IMR-90 (cell line): Measurements from ENCODE around the gene MYEF2. TPM values are rescaled to one million over a fixed set of nuclear protein-coding genes. Genes with fewer than 3 reads are reported as not detected.
A peak's percentile ranks its signal among the peaks of the same experiment; 100 is the strongest.

ENCODE experiments used
- ATAC-seq: fragments of 200-7000 bp; cut with Tn5 transposase; 2 replicates; pipeline ENCODE4 v1.9.1; 2020; ENCODE audit warnings: low read depth, mild to moderate bottlenecking, moderate library complexity
- BruUV-seq: library from RNA; stranded (reverse); fragments of 400-500 nt; replicated peaks from 2 replicates; lab custom pipeline; 2021; lab: Mats Ljungman, UMichigan
- CTCF ChIA-PET: fragments of 300-600 bp; formaldehyde crosslinking; extraction: SDS; loops from one replicate; lab custom pipeline; 2021; ENCODE audit warnings: antibody characterized with exemption; lab: Yijun Ruan, JAX
- POLR2A ChIA-PET: fragments of 300-600 bp; sonication (Branson Sonifier 250); formaldehyde crosslinking; loops from one replicate; lab custom pipeline; 2022; ENCODE audit warnings: antibody characterized with exemption; ENCODE audit not compliant: unreplicated experiment; lab: Charles Lee
- DNase-seq: peaks from one replicate; pipeline ENCODE4 v3.0.0; 2013
- H2AFZ ChIP-seq: replicated peaks from 2 replicates; pipeline ENCODE3; 2013; ENCODE audit warnings: low read length, mild to moderate bottlenecking; ENCODE audit not compliant: poor library complexity
- H2AK5ac ChIP-seq: 2 replicates; pipeline ENCODE4 v1.6.1; 2013; ENCODE audit warnings: low read depth, low read length, inconsistent platforms
- H2AK9ac ChIP-seq: replicated peaks from 2 replicates; pipeline ENCODE3; 2013; ENCODE audit warnings: mild to moderate bottlenecking, low read depth, low read length, moderate library complexity; ENCODE audit not compliant: poor library complexity
- H2BK120ac ChIP-seq: 2 replicates; pipeline ENCODE4 v1.6.1; 2013; ENCODE audit warnings: low read depth, low read length, inconsistent platforms
- H2BK15ac ChIP-seq: 3 replicates; pipeline ENCODE4 v1.6.1; 2013; ENCODE audit warnings: low read depth, low read length, inconsistent platforms
- H2BK20ac ChIP-seq: 2 replicates; pipeline ENCODE4 v1.6.1; 2013; ENCODE audit warnings: low read depth, mild to moderate bottlenecking, inconsistent platforms, low read length, moderate library complexity
- H2BK5ac ChIP-seq: 2 replicates; pipeline ENCODE4 v1.6.1; 2013; ENCODE audit warnings: mild to moderate bottlenecking, low read depth, low read length, inconsistent platforms; ENCODE audit not compliant: poor library complexity, severe bottlenecking
- H3K14ac ChIP-seq: replicated peaks from 2 replicates; pipeline ENCODE4 v1.6.1; 2013; ENCODE audit warnings: low read depth, low read length, inconsistent platforms
- H3K18ac ChIP-seq: 2 replicates; pipeline ENCODE4 v1.6.1; 2013; ENCODE audit warnings: low read depth, low read length, control low read depth
- H3K23ac ChIP-seq: 2 replicates; pipeline ENCODE4 v1.6.1; 2013; ENCODE audit warnings: low read depth, low read length, inconsistent platforms
- H3K27ac ChIP-seq: 2 replicates; pipeline ENCODE4 v1.5.1; 2013; ENCODE audit warnings: mild to moderate bottlenecking, control low read depth, low read length; ENCODE audit not compliant: insufficient read depth
- H3K27me3 ChIP-seq: 2 replicates; pipeline ENCODE4 v1.6.1; 2013; ENCODE audit warnings: low read length; ENCODE audit not compliant: control insufficient read depth, insufficient read depth
- H3K36me3 ChIP-seq: 2 replicates; pipeline ENCODE4 v1.6.1; 2013; ENCODE audit warnings: low read length, mixed read lengths; ENCODE audit not compliant: control insufficient read depth, insufficient read depth
- H3K4ac ChIP-seq: 2 replicates; pipeline ENCODE4 v1.6.1; 2013; ENCODE audit warnings: low read depth, low read length, inconsistent platforms
- H3K4me1 ChIP-seq: 2 replicates; pipeline ENCODE4 v1.6.1; 2013; ENCODE audit warnings: low read length, mixed read lengths; ENCODE audit not compliant: control insufficient read depth, insufficient read depth
- H3K4me2 ChIP-seq: 2 replicates; pipeline ENCODE4 v1.6.1; 2013; ENCODE audit warnings: low read depth, mild to moderate bottlenecking, control low read depth, low read length, moderate library complexity
- H3K4me3 ChIP-seq: 2 replicates; pipeline ENCODE4 v1.5.1; 2013; ENCODE audit warnings: low read depth, mild to moderate bottlenecking, control low read depth, low read length, moderate library complexity; ENCODE audit not compliant: insufficient read depth
- H3K56ac ChIP-seq: 2 replicates; pipeline ENCODE4 v1.6.1; 2013; ENCODE audit warnings: low read length, inconsistent platforms; ENCODE audit not compliant: insufficient read depth; ENCODE audit errors: extremely low read depth
- H3K79me1 ChIP-seq, 2 experiments: 2 replicates each; pipeline ENCODE4 v1.6.1; 2013; ENCODE audit warnings: low read length in 2 of 2, inconsistent platforms in 1 of 2, low read depth in 1 of 2
- H3K9ac ChIP-seq: 2 replicates; pipeline ENCODE4 v1.6.1; 2013; ENCODE audit warnings: low read depth, low read length, control low read depth
- H3K9me1 ChIP-seq: 2 replicates; pipeline ENCODE4 v1.6.1; 2013; ENCODE audit warnings: low read length, inconsistent platforms; ENCODE audit not compliant: insufficient read depth
- H3K9me3 ChIP-seq: 2 replicates; pipeline ENCODE4 v1.6.1; 2013; ENCODE audit warnings: low read length; ENCODE audit not compliant: control insufficient read depth, insufficient read depth
- H4K20me1 ChIP-seq: 2 replicates; pipeline ENCODE4 v1.6.1; 2013; ENCODE audit warnings: low read length, inconsistent platforms; ENCODE audit not compliant: insufficient read depth
- H4K5ac ChIP-seq: 2 replicates; pipeline ENCODE4 v1.6.1; 2013; ENCODE audit warnings: mild to moderate bottlenecking, low read depth, low read length, control low read depth
- H4K8ac ChIP-seq, 2 experiments: 2 replicates each; pipeline ENCODE4 v1.6.1; 2013; ENCODE audit warnings: low read depth in 2 of 2, low read length in 2 of 2, control low read depth in 1 of 2, inconsistent platforms in 1 of 2
- H4K91ac ChIP-seq: 2 replicates; pipeline ENCODE4 v1.6.1; 2013; ENCODE audit warnings: low read depth, low read length, inconsistent platforms; ENCODE audit not compliant: insufficient read depth
- BHLHE40 ChIP-seq: fragments of 150-350 bp; IDR thresholded peaks from 2 replicates; pipeline ENCODE4 v1.6.1; 2016; ENCODE audit warnings: mild to moderate bottlenecking, low read depth, low read length
- CEBPB ChIP-seq: IDR thresholded peaks from 2 replicates; pipeline ENCODE4 v1.6.1; 2012; ENCODE audit warnings: low read depth, low read length, improper control_type of control experiment
- FOS ChIP-seq: fragments of 150-350 bp; IDR thresholded peaks from 2 replicates; pipeline ENCODE4 v1.6.1; 2016; ENCODE audit warnings: low read depth, low read length
- MAZ ChIP-seq: IDR thresholded peaks from 2 replicates; pipeline ENCODE4 v1.6.1; 2012; ENCODE audit warnings: low read depth, mild to moderate bottlenecking, low read length, improper control_type of control experiment, moderate library complexity, borderline replicate concordance
- MXI1 ChIP-seq: IDR thresholded peaks from 2 replicates; pipeline ENCODE4 v1.6.1; 2012; ENCODE audit warnings: low read depth, mild to moderate bottlenecking, low read length, moderate library complexity, borderline replicate concordance
- POLR2A ChIP-seq: IDR thresholded peaks from 2 replicates; pipeline ENCODE4 v1.6.1; 2012; ENCODE audit warnings: mild to moderate bottlenecking, low read depth, low read length
- RCOR1 ChIP-seq: IDR thresholded peaks from 2 replicates; pipeline ENCODE4 v1.6.1; 2012; ENCODE audit warnings: mild to moderate bottlenecking, low read length, improper control_type of control experiment; ENCODE audit not compliant: insufficient replicate concordance
- RFX5 ChIP-seq: IDR thresholded peaks from 2 replicates; pipeline ENCODE4 v1.8.0; 2012; ENCODE audit warnings: low read depth, mild to moderate bottlenecking, low read length, moderate library complexity
- USF2 ChIP-seq: fragments of 150-350 bp; IDR thresholded peaks from 2 replicates; pipeline ENCODE4 v1.6.1; 2017; ENCODE audit warnings: mild to moderate bottlenecking, antibody characterized with exemption, low read length, low read depth
- WGBS, 2 experiments: methylation state at CpG; one replicate each; pipeline versions ENCODE4 v1.1.5 to v1.1.7; 2013; ENCODE audit warnings: missing lambda C conversion rate in 2 of 2; ENCODE audit not compliant: insufficient read length in 1 of 2; ENCODE audit errors: extremely low coverage in 2 of 2; 5-methylcytosine and 5-hydroxymethylcytosine counted together
- dilution Hi-C: fragments of 300-500 bp; cut with HindIII; formaldehyde crosslinking; loops from one replicate; pipeline ENCODE4 v1.14.3; 2018; ENCODE audit warnings: low sequenced_read_pairs; ENCODE audit not compliant: unreplicated experiment
- in situ Hi-C: fragments of 300-500 bp; cut with MboI; formaldehyde crosslinking; loops from 3 replicates; pipeline ENCODE4 v1.14.3; 2019; ENCODE audit warnings: low sequenced_read_pairs, inconsistent platforms, mixed read lengths
- intact Hi-C: fragments of 100-400 bp; cut with micrococcal nuclease; formaldehyde crosslinking; loops from 2 replicates; pipeline ENCODE4 v1.10.0; 2022
- polyA plus RNA-seq, 3 experiments: library from polyadenylated mRNA; depleted of rRNA; stranded (reverse); fragments of >200 nt; gene quantifications; 2 replicates each; pipeline ENCODE4 v1.2.3, GENCODE V29; 2012; ENCODE audit warnings: low replicate concordance in 1 of 3
- total RNA-seq: library from RNA; depleted of rRNA; stranded (reverse); fragments of >200 nt; gene quantifications from 2 replicates; pipeline ENCODE4 v1.2.3, GENCODE V29; 2012
- TF ChIP-seq, protein P1 (sequence below): conservative IDR thresholded peaks from 2 replicates; pipeline ENCODE4 v1.5.1; 2012; ENCODE audit warnings: mild to moderate bottlenecking, low read depth, low read length, improper control_type of control experiment

Gene MYEF2
- total and polyA plus RNA-seq, 2 of the 4 experiments (the other 2 are of a cell fraction) = 4.5 to 5.8 TPM

DNA sequence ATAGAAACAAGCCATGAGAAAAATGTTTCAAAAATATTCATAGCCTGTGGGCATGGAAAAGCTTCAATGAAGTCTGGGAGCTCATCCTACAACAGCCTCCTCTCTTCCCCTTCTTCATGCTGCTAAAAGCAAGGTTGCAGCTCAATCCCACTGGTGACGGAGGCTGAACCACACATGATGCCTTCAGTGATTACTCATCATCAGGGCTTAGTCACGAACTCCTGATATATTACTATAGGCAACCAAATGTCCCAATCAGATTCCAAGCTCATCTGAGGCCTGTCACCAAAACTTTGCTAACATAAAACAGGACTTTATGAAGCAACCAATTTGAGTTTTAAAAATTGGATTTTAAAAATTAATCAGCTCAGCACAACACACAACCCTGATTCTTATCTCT, 81.3 kb downstream of the MYEF2 start:
- H3K23ac ChIP-seq = no peak overlapping the region
- H2BK20ac ChIP-seq = no peak overlapping the region
- no peak overlapping the region for H2AK9ac ChIP-seq
- in situ Hi-C loops = no loop called here
- dilution Hi-C loops = no loop called here
- peaks cover 15% of the 10 kb centered on the region for H3K27me3 ChIP-seq
- no peak overlapping the region for H3K27ac ChIP-seq
- no peak overlapping the region for H4K8ac ChIP-seq
- H3K56ac ChIP-seq = no peak overlapping the region
- H3K79me1 ChIP-seq = no peaks in the 10 kb centered on the region
- H3K4me1 ChIP-seq = peaks cover 1% of the 10 kb centered on the region; the same call in 1 of the 2 replicates
- TF ChIP-seq CEBPB (peak; percentile 68), RCOR1 (no peak), USF2 (peak; percentile 31; the same call in 1 of the 2 replicates), MAZ (no peak), RFX5 (no peak), FOS (peak; percentile 65), BHLHE40 (0 out of 2 replicates have a peak, but pooled peaks have one; percentile 4), MXI1 (no peak), POLR2A (no peak)
- TF ChIP-seq, protein P1, sequence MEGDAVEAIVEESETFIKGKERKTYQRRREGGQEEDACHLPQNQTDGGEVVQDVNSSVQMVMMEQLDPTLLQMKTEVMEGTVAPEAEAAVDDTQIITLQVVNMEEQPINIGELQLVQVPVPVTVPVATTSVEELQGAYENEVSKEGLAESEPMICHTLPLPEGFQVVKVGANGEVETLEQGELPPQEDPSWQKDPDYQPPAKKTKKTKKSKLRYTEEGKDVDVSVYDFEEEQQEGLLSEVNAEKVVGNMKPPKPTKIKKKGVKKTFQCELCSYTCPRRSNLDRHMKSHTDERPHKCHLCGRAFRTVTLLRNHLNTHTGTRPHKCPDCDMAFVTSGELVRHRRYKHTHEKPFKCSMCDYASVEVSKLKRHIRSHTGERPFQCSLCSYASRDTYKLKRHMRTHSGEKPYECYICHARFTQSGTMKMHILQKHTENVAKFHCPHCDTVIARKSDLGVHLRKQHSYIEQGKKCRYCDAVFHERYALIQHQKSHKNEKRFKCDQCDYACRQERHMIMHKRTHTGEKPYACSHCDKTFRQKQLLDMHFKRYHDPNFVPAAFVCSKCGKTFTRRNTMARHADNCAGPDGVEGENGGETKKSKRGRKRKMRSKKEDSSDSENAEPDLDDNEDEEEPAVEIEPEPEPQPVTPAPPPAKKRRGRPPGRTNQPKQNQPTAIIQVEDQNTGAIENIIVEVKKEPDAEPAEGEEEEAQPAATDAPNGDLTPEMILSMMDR = no peak
- no peak overlapping the region for H2BK5ac ChIP-seq
- ChIA-PET POLR2A (no interaction called here), CTCF (no interaction called here)
- H2BK120ac ChIP-seq = no peak overlapping the region
- H4K91ac ChIP-seq = no peak overlapping the region
- H3K9me3 ChIP-seq = no peaks in the 10 kb centered on the region
- ATAC-seq = peak; percentile 77
- H2AFZ ChIP-seq = no peak overlapping the region
- DNase-seq = peak; percentile 88
- no CpG with 5 or more reads among the region's 2 CpGs for WGBS, 2 experiments
- H3K9ac ChIP-seq = no peak overlapping the region
- H2AK5ac ChIP-seq = no peak overlapping the region
- H3K4ac ChIP-seq = no peak overlapping the region
- H4K5ac ChIP-seq = no peak overlapping the region
- intact Hi-C loops = no loop called here
- no peak overlapping the region for H3K18ac ChIP-seq
- peaks cover 4% of the 10 kb centered on the region; the same call in 1 of the 2 replicates for H3K9me1 ChIP-seq
- H2BK15ac ChIP-seq = no peak overlapping the region
- H3K4me3 ChIP-seq = no peak overlapping the region
- no peaks in the 10 kb centered on the region for H3K36me3 ChIP-seq
- BruUV-seq = no TSS peak
- H3K4me2 ChIP-seq = no peak overlapping the region
- no peak overlapping the region for H3K14ac ChIP-seq
- H4K20me1 ChIP-seq = no peaks in the 10 kb centered on the region
